HepG2 (cell line): ENCODE results near the gene KRT79. TPM values are rescaled to one million over a fixed set of nuclear protein-coding genes. Genes with fewer than 3 reads are reported as not detected.

Experiments
- NR0B2 ChIP-seq: sonication (generic); formaldehyde crosslinking; IDR thresholded peaks from 2 replicates; pipeline ENCODE4 v1.4.0; 2020; ENCODE audit warnings: mild to moderate bottlenecking, missing genetic modification reagents
- TAF15 ChIP-seq: fragments of 200-400 bp; formaldehyde crosslinking; IDR thresholded peaks from one replicate; pipeline ENCODE4 v1.6.1; 2018; ENCODE audit warnings: mild to moderate bottlenecking, low read depth, low read length; ENCODE audit not compliant: poor library complexity, severe bottlenecking
- ZC3H13 ChIP-seq: sonication (generic); formaldehyde crosslinking; IDR thresholded peaks from 2 replicates; pipeline ENCODE4 v1.8.1; 2023; ENCODE audit warnings: mild to moderate bottlenecking, missing genetic modification reagents, moderate library complexity
- ZFP36L1 ChIP-seq: sonication (generic); formaldehyde crosslinking; IDR thresholded peaks from 2 replicates; pipeline ENCODE4 v1.8.0; 2022; ENCODE audit warnings: mild to moderate bottlenecking, missing genetic modification reagents, moderate library complexity
- ZNF230 ChIP-seq: sonication (generic); formaldehyde crosslinking; IDR thresholded peaks from 2 replicates; pipeline ENCODE4 v1.4.0; 2020; ENCODE audit warnings: mild to moderate bottlenecking, missing genetic modification reagents
- ZNF562 ChIP-seq: sonication (generic); formaldehyde crosslinking; IDR thresholded peaks from 2 replicates; pipeline ENCODE4 v1.8.0; 2022; ENCODE audit warnings: missing genetic modification reagents, borderline replicate concordance
- ZNF615 ChIP-seq: sonication (generic); formaldehyde crosslinking; IDR thresholded peaks from 2 replicates; pipeline ENCODE4 v1.5.0; 2020; ENCODE audit warnings: mild to moderate bottlenecking, missing genetic modification reagents, borderline replicate concordance
- ZNF749 ChIP-seq: sonication (generic); formaldehyde crosslinking; IDR thresholded peaks from 2 replicates; pipeline ENCODE4 v1.8.0; 2022; ENCODE audit warnings: mild to moderate bottlenecking, missing genetic modification reagents, moderate library complexity, borderline replicate concordance
- ZSCAN20 ChIP-seq: sonication (generic); formaldehyde crosslinking; IDR thresholded peaks from 2 replicates; pipeline ENCODE4 v1.4.0; 2020; ENCODE audit warnings: missing genetic modification reagents, mild to moderate bottlenecking, borderline replicate concordance
- polyA plus RNA-seq, 8 experiments: library from polyadenylated mRNA; depleted of rRNA in 3 of 8; stranded (reverse) in 7 of 8; unstranded in 1 of 8; fragments of >200 nt; fragmentation: Illumina TruSeq in 4 of 8; extraction: Trizol in 4 of 8; gene quantifications; 2 replicates each; pipeline versions ENCODE4 v1.2.1 to v1.2.3, GENCODE V29; 2011 to 2016; ENCODE audit warnings: low read depth in 4 of 8, missing spikeins in 1 of 8, mixed read lengths in 1 of 8; ENCODE audit not compliant: insufficient read depth in 1 of 8
- total RNA-seq, 5 experiments: library from RNA; depleted of rRNA; stranded (reverse); fragments of >200 nt; fragmentation: Illumina TruSeq; extraction: Trizol; gene quantifications; 2 replicates each; pipeline ENCODE4 v1.2.3, GENCODE V29; 2016; ENCODE audit warnings: low read depth in 1 of 5
- TF ChIP-seq, protein P1 (sequence below): sonication (generic); formaldehyde crosslinking; IDR thresholded peaks from 2 replicates; pipeline ENCODE4 v1.4.0; 2020; ENCODE audit warnings: missing genetic modification reagents
- TF ChIP-seq, protein P2 (sequence below): sonication (generic); formaldehyde crosslinking; IDR thresholded peaks from 2 replicates; pipeline ENCODE4 v1.8.1; 2023; ENCODE audit warnings: mild to moderate bottlenecking, inconsistent platforms, moderate library complexity, missing genetic modification reagents, borderline replicate concordance
- TF ChIP-seq, protein P3 (sequence below): IDR thresholded peaks from 2 replicates; pipeline ENCODE4 v1.6.1; 2016
- TF ChIP-seq, protein P4 (sequence below): sonication (generic); formaldehyde crosslinking; IDR thresholded peaks from 2 replicates; pipeline ENCODE4 v1.8.0; 2022; ENCODE audit warnings: mild to moderate bottlenecking, missing genetic modification reagents, moderate library complexity
- TF ChIP-seq, protein P5 (sequence below): sonication (generic); formaldehyde crosslinking; IDR thresholded peaks from 2 replicates; pipeline ENCODE4 v1.8.0; 2022; ENCODE audit warnings: missing genetic modification reagents, mild to moderate bottlenecking, borderline replicate concordance
- TF ChIP-seq, protein P6 (sequence below): sonication (generic); formaldehyde crosslinking; IDR thresholded peaks from 2 replicates; pipeline ENCODE4 v1.5.0; 2020; ENCODE audit warnings: missing genetic modification reagents
- TF ChIP-seq, protein P7 (sequence below): sonication (generic); formaldehyde crosslinking; IDR thresholded peaks from 2 replicates; pipeline ENCODE4 v1.8.0; 2022; ENCODE audit warnings: mild to moderate bottlenecking, missing genetic modification reagents; ENCODE audit not compliant: insufficient replicate concordance

Gene KRT79
- total and polyA plus RNA-seq, 2 of the 13 experiments (the other 11 are each of a cell fraction or from before 2014, with no cell fraction given): 0.09 TPM; not detected in 1

DNA sequence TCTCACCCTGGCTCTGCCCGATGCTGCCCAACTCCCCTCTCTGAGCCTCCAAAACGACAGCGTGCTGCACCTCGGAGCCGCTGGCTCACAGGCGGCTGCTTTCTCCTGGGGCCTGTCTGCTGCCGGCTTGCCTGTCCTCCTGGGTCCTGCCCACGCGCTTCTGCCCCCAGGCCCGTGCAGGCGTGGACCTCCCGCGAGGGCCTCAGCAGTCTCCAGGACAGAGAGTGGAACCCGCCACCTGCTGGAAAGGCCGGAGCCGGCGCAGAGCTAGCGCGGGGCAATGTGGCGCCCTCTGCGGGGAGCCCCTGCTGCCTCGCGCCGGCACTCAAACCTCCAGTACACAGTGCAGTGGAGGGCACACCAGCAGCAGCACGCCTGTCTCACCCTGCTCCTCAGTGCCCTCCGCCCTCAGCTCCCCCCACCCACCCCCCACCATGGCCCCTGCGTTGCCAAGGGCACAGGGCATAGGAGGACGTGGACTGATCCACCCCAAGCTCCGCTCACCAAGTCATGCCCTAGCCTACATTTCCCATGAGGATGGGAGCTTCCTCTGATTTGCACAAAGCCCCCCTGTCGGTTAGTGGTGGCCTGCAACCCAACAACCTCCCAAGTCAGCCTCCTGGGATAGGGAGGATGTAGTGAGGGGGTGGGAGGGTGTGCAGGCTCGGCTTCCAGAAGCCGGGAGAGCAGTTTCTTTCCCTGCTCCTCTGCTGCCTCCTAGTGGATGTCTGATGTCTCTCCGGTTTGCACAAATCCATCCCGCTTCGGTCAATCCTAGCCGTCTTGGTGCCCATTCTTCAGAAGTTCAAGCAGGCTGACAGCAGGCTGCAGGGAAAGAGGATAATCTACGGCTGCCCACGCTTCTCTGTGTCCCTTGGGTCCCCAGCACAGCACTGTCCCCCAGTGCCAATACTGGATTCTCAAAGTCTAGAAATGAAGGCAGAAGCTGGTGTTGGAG, 45.6 kb upstream of the KRT79 start (continued):
- no peak for TF ChIP-seq ZFP36L1 (CRISPR knock-in tag)
- TF ChIP-seq ZC3H13 (CRISPR knock-in tag): no peak
- TF ChIP-seq ZNF615 (CRISPR knock-in tag): no peak
- no peak for TF ChIP-seq ZNF562 (CRISPR knock-in tag)
- TF ChIP-seq, protein P1, sequence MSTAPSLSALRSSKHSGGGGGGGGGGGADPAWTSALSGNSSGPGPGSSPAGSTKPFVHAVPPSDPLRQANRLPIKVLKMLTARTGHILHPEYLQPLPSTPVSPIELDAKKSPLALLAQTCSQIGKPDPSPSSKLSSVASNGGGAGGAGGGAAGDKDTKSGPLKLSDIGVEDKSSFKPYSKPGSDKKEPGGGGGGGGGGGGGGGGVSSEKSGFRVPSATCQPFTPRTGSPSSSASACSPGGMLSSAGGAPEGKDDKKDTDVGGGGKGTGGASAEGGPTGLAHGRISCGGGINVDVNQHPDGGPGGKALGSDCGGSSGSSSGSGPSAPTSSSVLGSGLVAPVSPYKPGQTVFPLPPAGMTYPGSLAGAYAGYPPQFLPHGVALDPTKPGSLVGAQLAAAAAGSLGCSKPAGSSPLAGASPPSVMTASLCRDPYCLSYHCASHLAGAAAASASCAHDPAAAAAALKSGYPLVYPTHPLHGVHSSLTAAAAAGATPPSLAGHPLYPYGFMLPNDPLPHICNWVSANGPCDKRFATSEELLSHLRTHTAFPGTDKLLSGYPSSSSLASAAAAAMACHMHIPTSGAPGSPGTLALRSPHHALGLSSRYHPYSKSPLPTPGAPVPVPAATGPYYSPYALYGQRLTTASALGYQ (CRISPR knock-in tag): no peak
- TF ChIP-seq, protein P2, sequence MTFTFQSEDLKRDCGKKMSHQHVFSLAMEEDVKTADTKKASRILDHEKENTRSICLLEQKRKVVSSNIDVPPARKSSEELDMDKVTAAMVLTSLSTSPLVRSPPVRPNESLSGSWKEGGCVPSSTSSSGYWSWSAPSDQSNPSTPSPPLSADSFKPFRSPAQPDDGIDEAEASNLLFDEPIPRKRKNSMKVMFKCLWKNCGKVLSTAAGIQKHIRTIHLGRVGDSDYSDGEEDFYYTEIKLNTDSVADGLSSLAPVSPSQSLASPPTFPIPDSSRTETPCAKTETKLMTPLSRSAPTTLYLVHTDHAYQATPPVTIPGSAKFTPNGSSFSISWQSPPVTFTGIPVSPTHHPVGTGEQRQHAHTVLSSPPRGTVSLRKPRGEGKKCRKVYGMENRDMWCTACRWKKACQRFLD (CRISPR knock-in tag): no peak
- no peak for TF ChIP-seq ZNF749 (CRISPR knock-in tag)
- TF ChIP-seq, protein P3, sequence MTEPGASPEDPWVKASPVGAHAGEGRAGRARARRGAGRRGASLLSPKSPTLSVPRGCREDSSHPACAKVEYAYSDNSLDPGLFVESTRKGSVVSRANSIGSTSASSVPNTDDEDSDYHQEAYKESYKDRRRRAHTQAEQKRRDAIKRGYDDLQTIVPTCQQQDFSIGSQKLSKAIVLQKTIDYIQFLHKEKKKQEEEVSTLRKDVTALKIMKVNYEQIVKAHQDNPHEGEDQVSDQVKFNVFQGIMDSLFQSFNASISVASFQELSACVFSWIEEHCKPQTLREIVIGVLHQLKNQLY (CRISPR knock-in tag): no peak
- TF ChIP-seq, protein P4, sequence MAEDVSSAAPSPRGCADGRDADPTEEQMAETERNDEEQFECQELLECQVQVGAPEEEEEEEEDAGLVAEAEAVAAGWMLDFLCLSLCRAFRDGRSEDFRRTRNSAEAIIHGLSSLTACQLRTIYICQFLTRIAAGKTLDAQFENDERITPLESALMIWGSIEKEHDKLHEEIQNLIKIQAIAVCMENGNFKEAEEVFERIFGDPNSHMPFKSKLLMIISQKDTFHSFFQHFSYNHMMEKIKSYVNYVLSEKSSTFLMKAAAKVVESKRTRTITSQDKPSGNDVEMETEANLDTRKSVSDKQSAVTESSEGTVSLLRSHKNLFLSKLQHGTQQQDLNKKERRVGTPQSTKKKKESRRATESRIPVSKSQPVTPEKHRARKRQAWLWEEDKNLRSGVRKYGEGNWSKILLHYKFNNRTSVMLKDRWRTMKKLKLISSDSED (CRISPR knock-in tag): no peak
- no peak for TF ChIP-seq NR0B2 (CRISPR knock-in tag)
- no peak for TF ChIP-seq ZSCAN20 (CRISPR knock-in tag)
- TF ChIP-seq, protein P5, sequence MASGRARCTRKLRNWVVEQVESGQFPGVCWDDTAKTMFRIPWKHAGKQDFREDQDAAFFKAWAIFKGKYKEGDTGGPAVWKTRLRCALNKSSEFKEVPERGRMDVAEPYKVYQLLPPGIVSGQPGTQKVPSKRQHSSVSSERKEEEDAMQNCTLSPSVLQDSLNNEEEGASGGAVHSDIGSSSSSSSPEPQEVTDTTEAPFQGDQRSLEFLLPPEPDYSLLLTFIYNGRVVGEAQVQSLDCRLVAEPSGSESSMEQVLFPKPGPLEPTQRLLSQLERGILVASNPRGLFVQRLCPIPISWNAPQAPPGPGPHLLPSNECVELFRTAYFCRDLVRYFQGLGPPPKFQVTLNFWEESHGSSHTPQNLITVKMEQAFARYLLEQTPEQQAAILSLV (CRISPR knock-in tag): no peak; the same call in 1 of the 2 replicates
- TF ChIP-seq, protein P6, sequence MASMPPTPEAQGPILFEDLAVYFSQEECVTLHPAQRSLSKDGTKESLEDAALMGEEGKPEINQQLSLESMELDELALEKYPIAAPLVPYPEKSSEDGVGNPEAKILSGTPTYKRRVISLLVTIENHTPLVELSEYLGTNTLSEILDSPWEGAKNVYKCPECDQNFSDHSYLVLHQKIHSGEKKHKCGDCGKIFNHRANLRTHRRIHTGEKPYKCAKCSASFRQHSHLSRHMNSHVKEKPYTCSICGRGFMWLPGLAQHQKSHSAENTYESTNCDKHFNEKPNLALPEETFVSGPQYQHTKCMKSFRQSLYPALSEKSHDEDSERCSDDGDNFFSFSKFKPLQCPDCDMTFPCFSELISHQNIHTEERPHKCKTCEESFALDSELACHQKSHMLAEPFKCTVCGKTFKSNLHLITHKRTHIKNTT (CRISPR knock-in tag): no peak
- TF ChIP-seq TAF15: no peak
- no peak for TF ChIP-seq ZNF230 (CRISPR knock-in tag)
- TF ChIP-seq, protein P7, sequence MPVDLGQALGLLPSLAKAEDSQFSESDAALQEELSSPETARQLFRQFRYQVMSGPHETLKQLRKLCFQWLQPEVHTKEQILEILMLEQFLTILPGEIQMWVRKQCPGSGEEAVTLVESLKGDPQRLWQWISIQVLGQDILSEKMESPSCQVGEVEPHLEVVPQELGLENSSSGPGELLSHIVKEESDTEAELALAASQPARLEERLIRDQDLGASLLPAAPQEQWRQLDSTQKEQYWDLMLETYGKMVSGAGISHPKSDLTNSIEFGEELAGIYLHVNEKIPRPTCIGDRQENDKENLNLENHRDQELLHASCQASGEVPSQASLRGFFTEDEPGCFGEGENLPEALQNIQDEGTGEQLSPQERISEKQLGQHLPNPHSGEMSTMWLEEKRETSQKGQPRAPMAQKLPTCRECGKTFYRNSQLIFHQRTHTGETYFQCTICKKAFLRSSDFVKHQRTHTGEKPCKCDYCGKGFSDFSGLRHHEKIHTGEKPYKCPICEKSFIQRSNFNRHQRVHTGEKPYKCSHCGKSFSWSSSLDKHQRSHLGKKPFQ (CRISPR knock-in tag): no peak
